Kidney (tissue), 14 donors: ENCODE results near the gene FLNB. TPM values are rescaled to one million over a fixed set of nuclear protein-coding genes. Genes with fewer than 3 reads are reported as not detected.

Experiments
- DNase-seq, 5 donors: peaks; one replicate each; pipeline ENCODE4 v3.0.0-alpha.2; 2013 to 2020
- FAIRE-seq: peaks from 2 replicates; lab custom pipeline; 2012; peaks lifted over from hg19 to GRCh38; lab: Jason Lieb, UNC
- H3K27ac ChIP-seq, 2 donors: one replicate each; pipeline ENCODE4 v1.7.0; 2013; ENCODE audit warnings: low read depth in 2 of 2, low read length in 2 of 2, inconsistent platforms in 1 of 2
- H3K27me3 ChIP-seq: one replicate; pipeline ENCODE4 v1.7.1; 2013; ENCODE audit warnings: low read length, inconsistent platforms; ENCODE audit not compliant: control insufficient read depth, insufficient read depth
- H3K36me3 ChIP-seq, 3 donors: one replicate each; pipeline versions ENCODE4 v1.7.0 to v1.7.1; 2013; ENCODE audit warnings: low read length in 3 of 3, control low read depth in 1 of 3, inconsistent platforms in 1 of 3; ENCODE audit not compliant: insufficient read depth in 3 of 3, control insufficient read depth in 2 of 3
- H3K4me1 ChIP-seq, 3 donors: one replicate each; pipeline versions ENCODE4 v1.7.0 to v1.7.1; 2013; ENCODE audit warnings: low read length in 3 of 3, inconsistent platforms in 1 of 3, low read depth in 1 of 3; ENCODE audit not compliant: control insufficient read depth in 2 of 3, insufficient read depth in 2 of 3
- H3K4me3 ChIP-seq, 3 donors: one replicate each; pipeline versions ENCODE4 v1.7.0 to v1.8.1; 2013; ENCODE audit warnings: low read length in 3 of 3, control low read depth in 1 of 3, inconsistent platforms in 1 of 3
- H3K9ac ChIP-seq, 3 donors: one replicate each; pipeline versions ENCODE4 v1.7.0 to v1.7.1; 2013; ENCODE audit warnings: low read length in 3 of 3, control low read depth in 1 of 3, inconsistent platforms in 1 of 3
- H3K9me3 ChIP-seq, 3 donors: one replicate each; pipeline versions ENCODE4 v1.7.0 to v1.7.1; 2013; ENCODE audit warnings: low read length in 3 of 3, control low read depth in 1 of 3, inconsistent platforms in 1 of 3; ENCODE audit not compliant: control insufficient read depth in 2 of 3, insufficient read depth in 1 of 3
- intact Hi-C: fragments of 100-400 bp; cut with DNase I; formaldehyde crosslinking; loops from one replicate; pipeline ENCODE4 v1.11.1; 2022
- polyA plus RNA-seq: library from polyadenylated mRNA; stranded (reverse); fragments of 350-450 nt; fragmentation: Illumina TruSeq; extraction: RNeasy Lipid Tissue Mini Kit (QIAGEN cat#74804); gene quantifications from one replicate; pipeline ENCODE4 v1.2.3, GENCODE V29; 2014; ENCODE audit warnings: low read depth, low replicate concordance; ENCODE audit not compliant: insufficient read depth
- total RNA-seq: library from RNA; stranded (reverse); fragmentation: NEBNext Ultra II Directional; extraction: Animal tissue kit (Norgen Biotek cat#: 25700); gene quantifications from one replicate; pipeline ENCODE4 v1.2.1, GENCODE V29; 2021
- TF ChIP-seq, protein P1 (sequence below): IDR thresholded peaks from 3 replicates; pipeline ENCODE4 v1.5.1; 2012; ENCODE audit warnings: mild to moderate bottlenecking, moderate library complexity, borderline replicate concordance; ENCODE audit not compliant: insufficient read depth; ENCODE audit errors: extremely low read depth
- donor health status: control.
- donor health status: control.
- donor health status: control.
- donor health status: control.
- donor health status: control.
- donor health status: DM: yes; HTN: yes; CAD: no.
- donor health status: Normal renal cell carcinoma (clear cell type).

The FLNB gene
- total and polyA plus RNA-seq, 2 donors from 2014 or later, result 115 to 216 TPM

DNA sequence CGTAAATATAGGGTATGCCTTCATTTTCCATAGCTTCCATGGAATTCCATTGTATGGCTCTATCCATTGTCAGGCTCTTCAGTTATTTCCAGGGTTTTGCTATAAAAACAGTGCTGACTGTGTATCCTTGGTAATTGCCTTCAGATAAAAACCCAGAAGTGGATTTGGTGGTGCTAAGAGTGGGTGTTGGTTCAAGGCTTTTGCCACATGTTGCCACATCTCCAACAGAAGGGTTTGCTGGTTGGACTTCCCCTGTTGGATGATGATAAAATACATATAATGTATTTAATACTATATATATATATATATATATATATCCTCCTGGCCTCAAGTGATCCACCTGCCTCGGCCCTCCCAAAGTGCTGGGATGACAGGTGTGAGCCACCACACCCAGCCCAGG lies 97.8 kb downstream of the FLNB start:
- TF ChIP-seq, protein P1, sequence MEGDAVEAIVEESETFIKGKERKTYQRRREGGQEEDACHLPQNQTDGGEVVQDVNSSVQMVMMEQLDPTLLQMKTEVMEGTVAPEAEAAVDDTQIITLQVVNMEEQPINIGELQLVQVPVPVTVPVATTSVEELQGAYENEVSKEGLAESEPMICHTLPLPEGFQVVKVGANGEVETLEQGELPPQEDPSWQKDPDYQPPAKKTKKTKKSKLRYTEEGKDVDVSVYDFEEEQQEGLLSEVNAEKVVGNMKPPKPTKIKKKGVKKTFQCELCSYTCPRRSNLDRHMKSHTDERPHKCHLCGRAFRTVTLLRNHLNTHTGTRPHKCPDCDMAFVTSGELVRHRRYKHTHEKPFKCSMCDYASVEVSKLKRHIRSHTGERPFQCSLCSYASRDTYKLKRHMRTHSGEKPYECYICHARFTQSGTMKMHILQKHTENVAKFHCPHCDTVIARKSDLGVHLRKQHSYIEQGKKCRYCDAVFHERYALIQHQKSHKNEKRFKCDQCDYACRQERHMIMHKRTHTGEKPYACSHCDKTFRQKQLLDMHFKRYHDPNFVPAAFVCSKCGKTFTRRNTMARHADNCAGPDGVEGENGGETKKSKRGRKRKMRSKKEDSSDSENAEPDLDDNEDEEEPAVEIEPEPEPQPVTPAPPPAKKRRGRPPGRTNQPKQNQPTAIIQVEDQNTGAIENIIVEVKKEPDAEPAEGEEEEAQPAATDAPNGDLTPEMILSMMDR, result no peak
- H3K9ac ChIP-seq, result no peak overlapping the region
- H3K4me3 ChIP-seq, result no peak overlapping the region
- peaks cover 9 to 51% (median 35%) of the 10 kb centered on the region in 3 donors for H3K36me3 ChIP-seq
- no peak for DNase-seq
- no peak for FAIRE-seq
- H3K27me3 ChIP-seq, result no peaks in the 10 kb centered on the region
- no peaks in the 10 kb centered on the region for H3K9me3 ChIP-seq
- intact Hi-C loops, result no loop called here
- no peak overlapping the region for H3K27ac ChIP-seq
- peaks cover 3 to 29% (median 23%) of the 10 kb centered on the region in 3 donors for H3K4me1 ChIP-seq

DNA sequence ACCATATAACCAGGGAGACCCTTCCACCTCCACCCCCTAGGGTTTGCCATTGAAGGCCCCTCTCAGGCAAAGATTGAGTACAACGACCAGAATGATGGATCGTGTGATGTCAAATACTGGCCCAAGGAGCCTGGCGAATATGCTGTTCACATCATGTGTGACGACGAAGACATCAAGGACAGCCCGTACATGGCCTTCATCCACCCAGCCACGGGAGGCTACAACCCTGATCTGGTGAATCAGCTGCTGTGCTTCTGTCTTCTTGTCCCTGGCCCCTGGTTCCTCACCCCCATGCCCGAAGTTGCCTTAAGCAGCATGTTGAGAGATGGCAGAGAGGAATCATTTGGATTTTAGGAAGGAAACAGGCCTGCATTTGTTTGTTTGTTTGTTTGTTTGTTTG lies 98.4 kb downstream of the FLNB start:
- no peaks in the 10 kb centered on the region for H3K9me3 ChIP-seq
- H3K27me3 ChIP-seq, result no peaks in the 10 kb centered on the region
- intact Hi-C loops, result no loop called here
- peaks cover 3 to 27% (median 25%) of the 10 kb centered on the region in 3 donors for H3K4me1 ChIP-seq
- TF ChIP-seq, protein P1, result no peak
- no peak overlapping the region for H3K9ac ChIP-seq
- H3K4me3 ChIP-seq, result no peak overlapping the region
- H3K36me3 ChIP-seq, result peaks cover 9 to 56% (median 36%) of the 10 kb centered on the region in 3 donors
- H3K27ac ChIP-seq, result no peak overlapping the region
- no peak for FAIRE-seq
- DNase-seq, result no peak

DNA sequence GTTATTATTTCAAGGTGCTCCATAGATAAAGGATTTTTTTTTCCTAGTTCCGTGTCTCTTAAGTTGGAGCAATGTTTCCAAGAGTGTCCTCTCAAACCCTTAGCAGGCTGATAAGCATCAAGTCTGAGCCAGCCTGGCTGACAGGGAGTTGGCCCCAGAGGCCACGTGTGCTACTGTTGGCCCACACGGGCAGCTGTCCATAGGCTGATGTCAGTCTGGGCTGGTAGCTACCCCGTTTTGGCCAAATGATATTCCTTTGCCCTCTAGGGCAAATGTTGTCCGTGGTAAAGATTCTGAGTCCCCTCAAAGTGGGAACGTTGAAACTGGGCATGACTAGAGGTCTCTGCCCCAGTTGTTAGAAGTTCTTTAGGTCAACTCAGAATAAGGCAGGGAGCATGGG lies 99.4 kb downstream of the FLNB start:
- H3K36me3 ChIP-seq, result peaks cover 7 to 63% (median 40%) of the 10 kb centered on the region in 3 donors
- intact Hi-C loops, result no loop called here
- H3K27ac ChIP-seq, result no peak overlapping the region
- TF ChIP-seq, protein P1, result no peak
- no peaks in the 10 kb centered on the region for H3K9me3 ChIP-seq
- peaks cover 3 to 23% (median 20%) of the 10 kb centered on the region in 3 donors for H3K4me1 ChIP-seq
- no peak overlapping the region for H3K4me3 ChIP-seq
- DNase-seq (no peak), FAIRE-seq (no peak)
- no peak overlapping the region for H3K9ac ChIP-seq
- H3K27me3 ChIP-seq, result no peaks in the 10 kb centered on the region

DNA sequence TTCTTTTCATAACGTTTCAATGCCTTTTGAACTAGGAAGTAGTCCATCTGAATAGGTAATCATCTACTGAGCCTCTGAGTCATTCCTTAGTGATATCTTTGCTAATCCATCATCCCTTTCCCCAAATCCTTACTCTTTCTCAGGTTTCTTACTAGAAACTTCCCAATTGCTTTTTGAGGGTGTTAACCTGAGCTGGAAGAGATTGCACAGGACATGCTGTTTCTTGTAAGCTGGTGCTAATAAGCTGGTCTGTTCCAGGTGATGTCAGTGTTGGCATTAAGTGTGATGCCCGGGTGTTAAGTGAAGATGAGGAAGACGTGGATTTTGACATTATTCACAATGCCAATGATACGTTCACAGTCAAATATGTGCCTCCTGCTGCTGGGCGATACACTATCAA lies 101.5 kb downstream of the FLNB start:
- peaks cover 0 to 13% (median 0%) of the 10 kb centered on the region in 3 donors for H3K4me1 ChIP-seq
- DNase-seq, result no peak
- H3K9ac ChIP-seq, result no peak overlapping the region
- H3K9me3 ChIP-seq, result no peaks in the 10 kb centered on the region
- intact Hi-C loops, result no loop called here
- H3K27me3 ChIP-seq, result no peaks in the 10 kb centered on the region
- H3K27ac ChIP-seq, result no peak overlapping the region
- no peak for FAIRE-seq
- TF ChIP-seq, protein P1, result no peak
- H3K4me3 ChIP-seq, result no peak overlapping the region
- peaks cover 10 to 59% (median 41%) of the 10 kb centered on the region in 3 donors for H3K36me3 ChIP-seq
